IPS-15b (cell line): ENCODE measurements around the gene HMCES.

Source experiments
- H3K27me3 ChIP-seq: one replicate; pipeline ENCODE4 v1.6.1; 2013; ENCODE audit warnings: low read length; ENCODE audit not compliant: control insufficient read depth, insufficient read depth
- H3K36me3 ChIP-seq: one replicate; pipeline ENCODE4 v1.6.1; 2013; ENCODE audit warnings: low read length; ENCODE audit not compliant: control insufficient read depth, insufficient read depth
- H3K4me1 ChIP-seq: one replicate; pipeline ENCODE4 v1.6.1; 2013; ENCODE audit warnings: mild to moderate bottlenecking, low read length; ENCODE audit not compliant: control insufficient read depth, insufficient read depth
- H3K4me3 ChIP-seq: one replicate; pipeline ENCODE4 v1.5.1; 2013; ENCODE audit warnings: low read depth, low read length
- H3K9ac ChIP-seq: one replicate; pipeline ENCODE4 v1.6.1; 2013; ENCODE audit warnings: low read depth, mild to moderate bottlenecking, low read length
- H3K9me3 ChIP-seq: one replicate; pipeline ENCODE4 v1.6.1; 2013; ENCODE audit warnings: mild to moderate bottlenecking, low read length; ENCODE audit not compliant: control insufficient read depth, insufficient read depth

Gene HMCES

DNA sequence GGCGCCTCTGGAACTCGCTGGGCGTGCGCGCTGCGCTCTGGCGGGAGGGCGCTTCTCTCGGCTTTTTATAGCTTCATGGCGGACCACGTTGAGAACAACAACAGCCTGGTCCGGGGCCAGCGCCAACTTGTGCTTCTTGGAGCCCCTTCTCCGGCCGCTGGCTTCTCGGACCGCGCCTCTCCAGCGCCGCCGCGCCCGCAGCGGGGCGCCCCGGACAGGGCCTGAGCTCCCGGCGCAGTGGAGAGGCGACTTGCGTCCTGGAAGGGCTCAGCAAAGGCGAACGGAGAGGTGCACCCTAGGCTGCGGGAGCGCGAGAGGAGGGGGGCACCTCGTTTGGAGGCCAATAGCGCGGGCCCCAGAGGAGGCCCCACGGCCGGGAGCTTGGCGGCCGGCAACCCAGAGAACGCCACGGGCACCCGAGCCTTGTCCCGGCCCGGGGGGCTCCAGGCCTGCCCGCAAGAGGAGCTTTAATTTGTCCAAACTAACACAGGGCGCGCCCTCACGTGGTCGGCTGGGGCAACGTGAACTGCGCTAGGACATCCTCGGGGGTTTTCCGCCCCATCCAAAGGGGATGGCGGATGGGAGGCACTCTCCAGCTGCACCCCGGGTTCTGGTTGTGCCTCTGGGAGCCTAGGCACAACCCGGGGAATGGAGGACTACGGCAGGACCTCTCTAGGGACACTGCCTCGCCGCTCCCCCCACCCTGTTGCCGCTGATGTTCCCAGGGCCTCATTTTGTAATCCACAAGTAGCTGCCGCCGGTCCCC lies 37.8 kb downstream of the HMCES start:
- Histone ChIP-seq H3K9ac (peak overlapping the region; percentile 47), H3K4me1 (peaks cover 5% of the 10 kb centered on the region), H3K4me3 (peak overlapping the region; percentile 73), H3K36me3 (peaks cover 4% of the 10 kb centered on the region), H3K27me3 (no peaks in the 10 kb centered on the region), H3K9me3 (no peaks in the 10 kb centered on the region)

DNA sequence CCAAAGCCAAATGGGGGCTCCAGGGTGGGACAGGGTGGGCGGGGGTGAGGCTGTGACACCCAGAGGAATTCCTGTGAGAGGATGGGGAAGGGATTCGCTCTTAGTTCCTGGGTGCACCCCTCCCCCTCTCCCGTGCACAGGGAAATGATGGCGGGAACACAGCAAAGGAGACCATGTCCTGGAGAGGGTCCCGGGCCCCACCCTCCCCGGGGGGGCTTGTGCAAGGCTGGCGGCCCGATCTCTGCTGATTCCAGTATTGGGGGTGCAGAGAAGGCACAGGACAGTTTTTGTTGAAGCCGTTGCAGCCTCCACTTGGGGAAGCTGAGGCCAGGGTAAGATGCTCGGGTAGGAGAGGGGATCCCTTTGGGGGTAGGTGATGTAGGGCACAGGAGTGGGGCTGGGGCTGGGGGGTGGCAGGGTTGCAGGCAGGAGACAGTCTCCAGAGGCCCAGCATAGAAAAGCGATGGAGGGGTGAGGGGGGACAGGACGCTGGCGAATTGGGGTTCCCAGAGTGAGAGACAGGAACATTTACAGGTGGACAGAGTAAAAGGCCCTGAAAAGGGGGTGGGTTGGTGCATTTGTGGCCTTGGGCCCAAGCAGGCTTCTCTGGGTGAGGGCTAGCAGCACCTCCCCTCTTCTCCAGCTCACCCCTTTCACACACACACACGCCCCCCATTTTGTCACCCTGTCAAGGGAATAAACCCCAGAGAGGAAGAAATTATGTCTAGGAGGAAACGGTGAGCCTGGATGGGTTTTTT lies 38.5 kb downstream of the HMCES start:
- Histone ChIP-seq H3K4me3 (peak overlapping the region; percentile 73), H3K27me3 (no peaks in the 10 kb centered on the region), H3K4me1 (peaks cover 5% of the 10 kb centered on the region), H3K9ac (peak overlapping the region; percentile 24), H3K36me3 (peaks cover 4% of the 10 kb centered on the region), H3K9me3 (no peaks in the 10 kb centered on the region)

DNA sequence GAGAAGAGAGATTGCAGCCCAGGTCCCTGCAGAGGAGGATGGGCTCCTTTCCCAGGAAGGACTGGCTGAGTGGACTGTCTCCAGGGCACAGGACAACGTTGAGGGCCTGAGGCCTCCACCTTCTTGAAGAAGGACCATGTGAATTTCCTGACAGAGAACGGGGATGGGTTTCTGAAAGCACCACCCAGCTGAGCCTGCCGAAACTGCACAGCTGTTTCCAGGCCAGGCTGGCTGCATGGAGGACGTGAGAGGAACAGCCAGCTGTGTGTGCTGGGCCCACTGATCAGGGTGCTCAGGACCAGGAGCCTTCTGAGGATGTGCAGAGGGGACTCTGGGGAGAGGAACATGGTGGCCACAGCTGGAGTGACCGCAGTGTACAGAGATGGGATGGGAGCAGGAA lies 39.2 kb downstream of the HMCES start:
- Histone ChIP-seq H3K4me1 (peaks cover 5% of the 10 kb centered on the region), H3K9me3 (no peaks in the 10 kb centered on the region), H3K9ac (no peak overlapping the region), H3K4me3 (no peak overlapping the region), H3K36me3 (peaks cover 4% of the 10 kb centered on the region), H3K27me3 (no peaks in the 10 kb centered on the region)

DNA sequence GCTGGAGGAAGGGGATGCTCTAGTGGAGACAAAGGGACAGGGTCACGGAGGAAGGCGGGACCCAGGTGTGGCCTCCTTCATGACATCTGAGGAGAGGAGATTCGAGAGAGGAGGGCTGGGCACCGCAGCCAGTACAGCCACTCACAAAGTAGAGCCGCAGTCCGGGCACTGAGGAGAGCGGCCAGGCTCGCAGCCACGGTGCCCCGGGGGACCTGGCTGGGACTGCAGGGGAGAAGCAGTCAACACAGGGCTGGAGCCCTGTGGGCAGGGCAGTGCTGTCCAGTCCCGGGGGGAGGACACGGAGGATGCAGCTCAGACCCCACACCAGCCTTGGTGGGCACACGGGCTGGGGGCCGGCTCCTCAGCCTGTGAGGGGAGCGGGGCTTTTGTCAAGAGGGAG lies 40.3 kb downstream of the HMCES start:
- no peaks in the 10 kb centered on the region for H3K27me3 ChIP-seq
- H3K4me1 ChIP-seq = peaks cover 3% of the 10 kb centered on the region
- no peaks in the 10 kb centered on the region for H3K9me3 ChIP-seq
- H3K36me3 ChIP-seq = peaks cover 4% of the 10 kb centered on the region
- H3K9ac ChIP-seq = no peak overlapping the region
- no peak overlapping the region for H3K4me3 ChIP-seq

DNA sequence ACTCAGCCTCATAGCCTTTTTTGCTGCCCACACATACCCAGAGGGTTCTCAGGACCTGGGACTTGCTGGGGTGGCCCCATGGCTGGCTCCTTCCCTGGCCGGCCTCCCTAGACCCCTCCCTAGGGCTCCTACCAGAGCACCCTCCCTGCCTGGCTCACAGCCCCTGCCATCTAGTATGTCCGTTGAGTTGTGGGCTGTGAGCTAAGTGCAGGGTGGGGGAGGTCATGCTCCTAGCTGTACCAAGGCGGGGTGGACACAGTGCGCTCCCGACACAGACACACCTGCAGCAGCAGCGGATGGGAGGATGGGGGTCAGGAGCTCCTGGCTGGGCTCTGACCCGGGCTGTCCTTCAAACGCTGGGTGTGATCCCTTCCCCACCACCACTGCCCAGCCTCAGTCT lies 41.6 kb downstream of the HMCES start:
- H3K27me3 ChIP-seq = no peaks in the 10 kb centered on the region
- no peaks in the 10 kb centered on the region for H3K4me1 ChIP-seq
- peaks cover 4% of the 10 kb centered on the region for H3K36me3 ChIP-seq
- H3K9me3 ChIP-seq = no peaks in the 10 kb centered on the region
- no peak overlapping the region for H3K9ac ChIP-seq
- H3K4me3 ChIP-seq = no peak overlapping the region

DNA sequence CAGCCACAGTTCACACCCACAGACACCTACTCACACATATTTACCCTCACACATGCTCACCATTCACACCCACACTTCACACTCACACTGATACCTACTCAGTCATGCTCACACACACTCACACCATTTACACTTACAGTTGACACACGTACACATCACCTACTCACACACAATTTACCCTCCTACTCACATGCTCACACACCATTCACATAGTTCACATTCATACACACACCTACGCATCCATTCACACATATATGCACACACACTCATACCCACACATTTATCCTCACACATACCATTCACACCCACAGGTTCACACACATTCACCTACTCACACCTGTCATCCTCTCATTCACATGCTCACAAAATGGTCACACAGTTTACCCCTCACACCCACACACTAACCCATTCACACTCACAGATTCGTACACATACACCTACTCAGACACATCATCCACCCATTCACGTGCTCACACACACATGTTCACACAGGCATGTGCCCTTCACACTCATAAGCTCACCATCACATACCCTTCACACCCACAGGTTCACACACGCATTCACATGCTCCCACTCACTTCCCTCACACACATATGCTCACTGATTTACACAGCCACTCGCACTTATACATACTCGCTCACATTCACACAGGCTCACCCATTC lies 42.3 kb downstream of the HMCES start:
- H3K36me3 ChIP-seq = peaks cover 4% of the 10 kb centered on the region
- no peaks in the 10 kb centered on the region for H3K9me3 ChIP-seq
- no peak overlapping the region for H3K9ac ChIP-seq
- no peaks in the 10 kb centered on the region for H3K4me1 ChIP-seq
- H3K27me3 ChIP-seq = no peaks in the 10 kb centered on the region
- H3K4me3 ChIP-seq = no peak overlapping the region

DNA sequence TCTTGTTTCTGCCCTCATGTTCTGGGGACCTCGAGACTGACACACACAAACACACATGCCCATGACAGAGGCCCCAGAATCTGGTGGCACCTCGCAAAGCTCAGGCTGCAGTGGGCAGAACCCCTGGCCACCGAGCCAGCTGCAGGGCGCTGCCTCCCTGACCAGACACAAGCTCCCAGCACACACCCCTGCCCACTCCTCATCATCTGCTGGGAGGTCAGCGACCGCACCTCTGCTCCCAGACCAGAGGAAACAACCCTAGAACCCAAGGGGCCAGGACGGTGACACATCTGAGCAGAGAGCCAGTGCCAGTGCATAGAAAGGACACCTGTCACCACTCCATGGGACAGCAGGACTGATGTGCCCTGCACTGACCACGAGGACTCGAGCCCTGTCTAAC lies 43.2 kb downstream of the HMCES start:
- Histone ChIP-seq H3K9ac (no peak overlapping the region), H3K9me3 (no peaks in the 10 kb centered on the region), H3K27me3 (no peaks in the 10 kb centered on the region), H3K36me3 (peaks cover 4% of the 10 kb centered on the region), H3K4me3 (no peak overlapping the region), H3K4me1 (no peaks in the 10 kb centered on the region)

DNA sequence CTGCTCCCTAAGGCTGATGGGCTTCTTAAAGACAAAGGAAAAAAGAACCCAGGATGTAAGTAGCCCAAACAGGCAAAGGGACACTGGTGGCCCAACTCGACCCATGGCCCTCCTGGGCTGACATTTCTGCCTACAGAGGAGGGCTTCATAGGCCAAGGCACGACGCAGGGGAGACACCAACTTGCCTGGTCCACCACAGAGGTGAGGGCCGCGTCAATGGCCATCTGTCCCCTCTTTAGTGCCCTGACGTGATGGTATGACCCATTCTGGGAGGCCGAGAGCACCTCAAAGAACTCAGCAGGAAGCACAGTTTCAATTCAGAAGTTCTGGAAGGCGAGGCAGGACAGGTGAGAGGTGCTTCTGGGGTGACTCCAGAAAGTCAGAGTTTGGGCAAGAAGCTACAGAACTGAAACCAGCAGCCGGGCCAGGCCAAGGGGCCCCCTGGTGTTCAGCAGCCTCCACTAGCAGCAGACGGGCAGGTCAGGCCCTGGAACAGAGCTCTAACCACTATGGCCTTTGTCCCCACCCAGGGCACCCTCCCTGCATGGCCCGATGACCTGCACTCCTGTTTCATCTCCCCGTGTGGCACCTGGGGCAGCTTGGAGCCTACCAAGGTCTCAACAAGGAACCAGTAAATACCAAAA lies 45.1 kb downstream of the HMCES start:
- Histone ChIP-seq H3K36me3 (peaks cover 4% of the 10 kb centered on the region), H3K4me1 (no peaks in the 10 kb centered on the region), H3K4me3 (no peak overlapping the region), H3K9ac (no peak overlapping the region), H3K9me3 (no peaks in the 10 kb centered on the region), H3K27me3 (no peaks in the 10 kb centered on the region)

DNA sequence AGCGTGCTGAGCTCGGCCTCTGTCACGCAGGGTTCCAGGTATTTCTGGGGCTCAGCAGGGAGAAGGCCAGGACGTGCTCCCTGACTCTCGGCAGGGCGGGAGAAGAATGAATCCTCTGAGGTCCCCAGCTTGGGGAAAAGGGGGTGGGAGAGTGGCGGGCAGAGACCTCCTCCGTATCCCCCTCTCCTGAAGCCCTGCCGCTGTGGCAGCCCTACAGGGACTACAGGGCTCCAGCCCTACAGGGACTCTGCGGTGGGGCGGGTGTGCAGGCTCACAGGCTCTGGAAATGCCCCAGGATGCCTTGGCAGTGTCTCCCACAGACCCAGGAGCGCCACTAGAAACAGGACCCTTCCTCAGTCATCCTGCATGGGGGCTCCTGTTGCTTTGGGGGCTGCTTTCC lies 46.2 kb downstream of the HMCES start:
- H3K4me3 ChIP-seq = no peak overlapping the region

DNA sequence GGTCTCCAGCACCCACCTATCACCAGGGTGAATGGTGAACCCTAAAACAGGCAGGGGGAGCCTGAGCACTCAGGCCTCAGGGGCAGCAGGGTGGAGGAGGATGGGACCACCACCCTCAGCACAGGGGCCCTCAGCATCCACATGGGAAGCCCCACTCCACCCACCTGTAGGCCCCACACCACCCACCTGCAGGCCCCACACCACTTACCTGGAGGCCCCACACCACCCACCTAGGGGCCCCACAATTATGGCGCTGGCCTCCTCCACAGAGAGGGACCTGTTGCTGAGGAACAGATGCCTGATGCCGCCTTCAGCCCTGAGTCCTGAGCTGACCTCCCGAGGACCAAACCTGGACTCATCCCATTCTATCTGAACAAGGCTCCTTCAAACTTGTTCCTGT lies 46.7 kb downstream of the HMCES start:
- no peaks in the 10 kb centered on the region for H3K36me3 ChIP-seq

More for the DNA sequence above, 46.2 kb downstream of the HMCES start:
- Histone ChIP-seq H3K27me3 (no peaks in the 10 kb centered on the region), H3K36me3 (peaks cover 2% of the 10 kb centered on the region), H3K9me3 (no peaks in the 10 kb centered on the region), H3K9ac (no peak overlapping the region), H3K4me1 (no peaks in the 10 kb centered on the region)

DNA sequence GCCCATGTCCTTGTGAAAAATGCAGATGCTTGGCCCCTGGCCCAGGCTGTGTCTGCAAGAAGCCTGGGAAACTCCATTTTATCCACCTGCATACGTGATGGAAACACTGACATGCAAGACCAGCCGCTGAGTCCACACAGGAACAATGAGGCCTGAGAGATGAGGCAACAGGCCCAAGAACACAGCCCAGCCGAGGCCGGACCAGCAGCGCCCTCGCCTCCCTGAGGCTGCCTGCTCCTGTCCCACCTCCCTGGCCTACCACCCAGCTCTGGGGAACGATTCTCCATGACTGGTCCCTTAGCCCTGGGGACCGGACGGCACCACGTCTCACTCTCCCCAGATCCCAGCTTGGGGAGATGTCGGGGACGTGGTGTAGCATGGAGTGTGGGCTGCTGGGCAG lies 47.5 kb downstream of the HMCES start:
- H3K4me3 ChIP-seq = no peak overlapping the region
- H3K27me3 ChIP-seq = no peaks in the 10 kb centered on the region
- no peak overlapping the region for H3K9ac ChIP-seq
- no peaks in the 10 kb centered on the region for H3K4me1 ChIP-seq
- no peaks in the 10 kb centered on the region for H3K9me3 ChIP-seq
- H3K36me3 ChIP-seq = no peaks in the 10 kb centered on the region

More for the DNA sequence above, 46.7 kb downstream of the HMCES start:
- no peaks in the 10 kb centered on the region for H3K9me3 ChIP-seq
- no peak overlapping the region for H3K9ac ChIP-seq
- no peak overlapping the region for H3K4me3 ChIP-seq
- H3K27me3 ChIP-seq = no peaks in the 10 kb centered on the region
- no peaks in the 10 kb centered on the region for H3K4me1 ChIP-seq
